Activated T-cell treated with anti-CD3 and anti-CD28 coated beads, Interleukin-2, amount 50 U/mL, for 24 hours (primary cell): ENCODE measurements around the gene MARCHF7.
"Not testable (repeated sequence)": the region's sequence is repeated elsewhere in the genome, so short reads cannot be mapped to it uniquely, and the experiment has no call there.

Experiments
- DNase-seq: peaks from one replicate; pipeline ENCODE4 v3.0.0-alpha.2; 2020
- H3K27ac Mint-ChIP-seq: 2 replicates; pipeline ENCODE4 v1.8.0; 2020; ENCODE audit warnings: mild to moderate bottlenecking, mixed read lengths
- H3K27me3 Mint-ChIP-seq: 2 replicates; pipeline ENCODE4 v1.8.0; 2020; ENCODE audit warnings: mixed read lengths
- H3K36me3 Mint-ChIP-seq: 2 replicates; pipeline ENCODE4 v1.8.0; 2020; ENCODE audit warnings: low read depth, mixed read lengths
- H3K4me1 Mint-ChIP-seq: 2 replicates; pipeline ENCODE4 v1.8.0; 2020; ENCODE audit warnings: low read depth, mixed read lengths
- H3K4me3 Mint-ChIP-seq: 2 replicates; pipeline ENCODE4 v1.8.0; 2020; ENCODE audit warnings: mild to moderate bottlenecking, moderate library complexity, mixed read lengths
- H3K9me3 Mint-ChIP-seq: 2 replicates; pipeline ENCODE4 v1.8.0; 2020; ENCODE audit warnings: mixed read lengths

MARCHF7 gene

DNA sequence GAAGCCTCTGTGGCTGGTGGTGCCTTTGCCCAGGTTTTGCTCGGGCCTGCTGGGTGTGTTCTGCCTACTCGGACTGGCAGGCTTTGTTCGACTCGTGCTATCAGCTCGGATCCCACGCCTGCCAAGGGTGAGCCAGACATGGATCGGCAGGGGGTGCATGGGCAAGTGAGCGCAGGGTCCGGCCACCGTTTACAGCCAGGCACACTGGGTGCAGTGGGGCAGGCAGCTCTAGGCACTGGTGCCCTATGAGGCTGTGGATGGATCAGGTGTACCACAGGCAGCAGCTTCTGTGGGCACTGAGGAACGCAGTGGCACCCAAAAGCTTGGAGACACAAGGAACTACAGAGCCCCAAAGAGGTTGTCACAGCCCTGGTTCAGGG is 25.6 kb downstream of the MARCHF7 start:
- H3K9me3 Mint-ChIP-seq = no peaks in the 10 kb centered on the region
- peaks cover 51% of the 10 kb centered on the region for H3K4me1 Mint-ChIP-seq
- peaks cover 96% of the 10 kb centered on the region for H3K36me3 Mint-ChIP-seq
- no peak for DNase-seq
- H3K4me3 Mint-ChIP-seq = no peak overlapping the region
- H3K27ac Mint-ChIP-seq = peak overlapping the region; percentile 55
- H3K27me3 Mint-ChIP-seq = no peaks in the 10 kb centered on the region

DNA sequence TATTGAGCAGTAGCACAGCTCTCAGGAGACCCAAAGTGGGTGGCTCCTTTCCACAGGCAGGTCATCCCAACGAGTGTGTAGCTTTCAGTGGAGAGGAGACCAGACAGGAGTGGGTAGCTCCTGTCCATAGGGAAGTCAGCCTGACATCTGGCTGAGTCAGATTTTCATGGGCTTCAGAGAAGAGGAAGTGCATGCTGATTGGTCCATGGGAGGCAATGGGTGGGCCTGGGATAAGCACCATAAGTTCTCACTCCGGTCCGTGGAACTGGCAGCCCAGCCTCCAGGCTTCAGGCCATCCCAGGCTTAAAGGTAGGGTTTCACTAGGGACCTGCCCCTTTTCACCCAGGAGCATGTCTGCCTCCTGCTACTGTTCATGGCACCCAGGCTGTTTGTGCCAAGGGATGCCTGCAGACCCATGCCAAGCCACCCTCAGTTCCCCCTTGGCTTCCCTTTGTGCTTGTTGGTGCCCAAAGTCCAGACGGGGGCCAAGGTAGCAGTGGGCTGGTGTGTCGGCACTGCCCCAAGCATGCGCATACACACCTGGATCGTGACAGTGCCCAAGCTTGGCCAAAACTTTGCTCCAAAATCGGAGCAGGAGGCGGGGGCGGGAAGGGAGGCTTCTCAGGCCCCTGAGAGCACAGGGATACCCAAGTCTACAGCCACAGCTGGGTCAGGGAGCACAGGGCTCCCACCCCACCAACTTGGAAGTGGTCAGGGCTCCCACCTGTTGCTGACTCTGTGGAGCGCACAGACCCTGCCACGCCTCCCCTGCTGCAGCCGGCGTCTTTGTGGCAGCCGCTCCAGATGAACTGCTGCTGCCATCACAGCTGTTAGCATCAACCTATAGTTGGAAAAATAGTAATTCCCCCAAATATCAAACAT is 26.4 kb downstream of the MARCHF7 start:
- Mint-ChIP-seq H3K4me3 (no peak overlapping the region), H3K9me3 (no peaks in the 10 kb centered on the region), H3K36me3 (peaks cover 97% of the 10 kb centered on the region), H3K4me1 (peaks cover 47% of the 10 kb centered on the region), H3K27ac (peak overlapping the region; percentile 55), H3K27me3 (no peaks in the 10 kb centered on the region)
- no peak for DNase-seq

DNA sequence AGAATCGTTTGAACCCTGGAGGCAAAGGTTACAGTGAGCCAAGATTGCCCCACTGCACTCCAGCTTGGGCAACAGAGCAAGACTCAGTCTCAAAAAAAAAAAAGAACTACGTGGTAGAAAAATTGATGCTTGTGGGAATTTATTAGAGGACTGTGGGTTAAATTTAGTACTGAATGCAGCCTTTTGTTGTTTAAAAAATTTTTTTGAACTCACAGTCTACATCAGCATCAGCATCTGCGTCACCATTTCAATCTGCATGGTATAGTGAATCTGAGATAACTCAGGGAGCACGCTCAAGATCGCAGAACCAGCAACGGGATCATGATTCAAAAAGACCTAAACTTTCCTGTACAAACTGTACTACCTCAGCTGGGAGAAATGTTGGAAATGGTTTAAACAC is 30.5 kb downstream of the MARCHF7 start:
- Mint-ChIP-seq H3K4me1 (peaks cover 28% of the 10 kb centered on the region), H3K36me3 (peaks cover 91% of the 10 kb centered on the region), H3K27ac (no peak overlapping the region), H3K27me3 (no peaks in the 10 kb centered on the region), H3K4me3 (no peak overlapping the region), H3K9me3 (no peaks in the 10 kb centered on the region)
- DNase-seq = no peak

DNA sequence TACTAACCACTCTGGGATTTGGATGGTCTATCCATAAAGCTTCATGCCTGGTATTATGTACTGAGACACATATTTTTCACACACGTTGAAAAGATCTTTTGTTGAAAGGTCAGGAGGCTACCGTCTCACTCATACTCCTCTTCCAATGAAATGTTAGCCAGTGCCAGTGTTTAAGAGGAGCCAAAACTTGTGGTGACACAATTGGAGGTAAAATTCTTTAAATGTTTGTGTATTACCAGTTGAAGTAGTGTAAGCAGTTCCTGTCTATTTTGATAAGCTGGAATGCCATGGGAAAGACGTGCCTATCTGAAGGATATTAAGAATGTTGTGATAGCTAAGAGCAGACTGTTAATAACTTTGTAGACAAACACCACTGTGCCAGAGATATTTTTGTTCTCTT is 32.1 kb downstream of the MARCHF7 start:
- Mint-ChIP-seq H3K9me3 (no peaks in the 10 kb centered on the region), H3K27me3 (no peaks in the 10 kb centered on the region), H3K4me3 (no peak overlapping the region), H3K4me1 (peaks cover 24% of the 10 kb centered on the region), H3K27ac (peak overlapping the region; percentile 12), H3K36me3 (peaks cover 88% of the 10 kb centered on the region)
- DNase-seq = no peak

DNA sequence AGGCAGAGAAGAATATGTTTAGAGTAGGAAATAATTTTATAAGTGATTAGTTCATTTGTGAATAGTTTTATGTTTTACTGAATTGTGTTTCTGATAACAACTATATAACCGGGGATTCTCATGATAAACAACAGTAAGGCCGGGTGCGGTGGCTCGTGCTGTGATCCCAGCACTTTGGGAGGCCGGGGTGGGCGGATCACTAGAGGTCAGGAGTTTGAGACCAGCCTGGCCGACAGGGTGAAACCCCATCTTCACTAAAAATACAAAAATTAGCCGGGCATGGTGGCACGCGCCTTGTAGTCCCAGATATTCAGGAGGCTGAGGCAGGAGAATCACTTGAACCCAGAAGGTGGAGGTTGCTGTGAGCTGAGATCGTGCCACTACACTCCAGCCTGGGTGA is 32.9 kb downstream of the MARCHF7 start:
- DNase-seq, H3K27ac Mint-ChIP-seq, H3K4me3 Mint-ChIP-seq, H3K27me3 Mint-ChIP-seq, H3K9me3 Mint-ChIP-seq: not testable (repeated sequence)
- Mint-ChIP-seq H3K4me1 (peaks cover 20% of the 10 kb centered on the region), H3K36me3 (peaks cover 87% of the 10 kb centered on the region)

DNA sequence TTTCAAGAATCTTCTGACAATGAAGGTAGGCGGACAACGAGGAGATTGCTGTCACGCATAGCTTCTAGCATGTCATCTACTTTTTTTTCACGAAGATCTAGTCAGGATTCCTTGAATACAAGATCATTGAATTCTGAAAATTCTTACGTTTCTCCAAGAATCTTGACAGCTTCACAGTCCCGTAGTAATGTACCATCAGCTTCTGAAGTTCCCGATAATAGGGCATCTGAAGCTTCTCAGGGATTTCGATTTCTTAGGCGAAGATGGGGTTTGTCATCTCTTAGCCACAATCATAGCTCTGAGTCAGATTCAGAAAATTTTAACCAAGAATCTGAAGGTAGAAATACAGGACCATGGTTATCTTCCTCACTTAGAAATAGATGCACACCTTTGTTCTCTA is 35.8 kb downstream of the MARCHF7 start:
- Mint-ChIP-seq H3K27me3 (no peaks in the 10 kb centered on the region), H3K4me1 (peaks cover 31% of the 10 kb centered on the region), H3K4me3 (no peak overlapping the region), H3K9me3 (no peaks in the 10 kb centered on the region), H3K36me3 (peaks cover 86% of the 10 kb centered on the region), H3K27ac (no peak overlapping the region)
- DNase-seq = no peak

DNA sequence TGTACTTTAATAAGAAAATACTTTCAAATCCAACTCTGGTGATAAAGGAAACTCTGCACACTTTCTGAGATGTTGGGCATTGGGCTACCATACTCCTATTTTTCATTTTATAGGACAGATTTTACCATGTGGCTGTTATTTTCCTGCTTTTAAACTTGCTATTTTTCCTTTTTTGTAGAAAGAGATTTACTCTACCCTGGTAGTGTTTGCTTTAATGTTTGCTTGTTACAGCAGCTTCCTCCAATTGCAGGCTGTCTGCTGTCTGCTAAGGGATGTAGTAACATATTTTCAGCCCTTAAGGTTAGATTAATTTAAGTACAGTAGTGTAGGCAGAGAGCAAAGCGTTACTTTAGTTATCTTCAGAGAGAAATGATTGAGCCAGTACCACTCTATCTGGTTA is 38.6 kb downstream of the MARCHF7 start:
- Mint-ChIP-seq H3K9me3 (no peaks in the 10 kb centered on the region), H3K36me3 (peaks cover 63% of the 10 kb centered on the region), H3K4me1 (peaks cover 27% of the 10 kb centered on the region), H3K4me3 (no peak overlapping the region), H3K27me3 (no peaks in the 10 kb centered on the region), H3K27ac (no peak overlapping the region)
- no peak for DNase-seq

DNA sequence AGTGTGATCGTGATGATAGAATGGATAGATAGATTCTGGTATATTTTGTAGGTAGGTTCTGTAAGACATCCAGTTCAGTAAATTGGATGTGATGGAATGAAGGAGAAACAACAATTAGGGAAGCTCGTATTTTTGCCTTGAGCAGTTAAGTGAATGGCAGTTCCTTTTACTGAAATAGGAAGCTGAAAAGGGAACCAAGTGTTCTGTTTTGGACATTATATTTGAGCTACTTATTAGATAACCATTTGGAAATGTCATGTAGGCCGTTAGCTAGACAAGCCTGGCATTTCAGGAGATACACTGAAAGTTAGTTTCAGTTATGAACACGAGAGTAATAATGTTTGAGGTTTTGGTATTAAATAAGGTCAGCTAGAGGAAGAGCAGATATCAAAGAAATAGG is 41.5 kb downstream of the MARCHF7 start:
- peaks cover 58% of the 10 kb centered on the region for H3K36me3 Mint-ChIP-seq
- H3K4me3 Mint-ChIP-seq = no peak overlapping the region
- H3K4me1 Mint-ChIP-seq = peaks cover 29% of the 10 kb centered on the region
- H3K27me3 Mint-ChIP-seq = no peaks in the 10 kb centered on the region
- no peaks in the 10 kb centered on the region for H3K9me3 Mint-ChIP-seq
- DNase-seq = no peak
- no peak overlapping the region for H3K27ac Mint-ChIP-seq

DNA sequence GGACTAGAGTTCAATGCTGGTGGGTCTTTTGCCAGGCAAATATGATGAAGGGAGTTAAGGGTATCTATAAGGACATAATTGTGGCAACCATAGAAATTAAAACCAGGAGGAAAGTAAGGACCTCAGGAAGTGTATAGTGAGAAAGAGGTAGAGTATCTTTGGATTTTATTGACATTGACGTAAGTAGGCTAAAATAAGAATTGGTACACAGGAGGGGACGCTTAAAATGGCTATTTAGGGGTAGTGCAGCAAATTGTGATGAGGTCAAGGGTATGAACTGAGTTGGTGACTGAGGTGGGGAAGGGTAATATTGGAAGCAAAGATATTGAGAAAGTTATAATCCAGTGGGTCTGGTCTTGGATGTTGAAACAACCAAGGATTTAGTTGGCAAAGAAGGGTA is 42.7 kb downstream of the MARCHF7 start:
- H3K4me1 Mint-ChIP-seq = peaks cover 26% of the 10 kb centered on the region
- H3K4me3 Mint-ChIP-seq = no peak overlapping the region
- peaks cover 61% of the 10 kb centered on the region for H3K36me3 Mint-ChIP-seq
- H3K27me3 Mint-ChIP-seq = no peaks in the 10 kb centered on the region
- no peaks in the 10 kb centered on the region for H3K9me3 Mint-ChIP-seq
- no peak overlapping the region for H3K27ac Mint-ChIP-seq
- DNase-seq = no peak

DNA sequence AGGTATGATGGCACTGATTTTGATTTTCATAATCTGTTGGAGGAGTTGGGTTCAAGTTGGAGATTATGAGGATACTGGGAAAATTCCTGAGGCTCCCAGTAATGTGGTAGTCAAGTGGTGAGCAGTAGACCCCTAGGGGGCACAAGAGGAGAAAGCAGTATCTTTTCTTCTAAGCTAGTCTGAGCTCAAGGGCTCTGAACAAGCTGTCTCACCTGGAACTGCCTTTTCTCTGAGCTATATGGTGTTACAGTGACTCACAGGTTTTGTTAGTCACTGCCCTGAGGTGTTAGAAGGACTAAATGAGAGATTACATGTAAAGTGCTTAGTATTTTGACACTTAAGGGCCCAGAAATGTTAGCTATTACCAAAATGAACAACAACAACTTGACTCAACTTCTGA is 43.5 kb downstream of the MARCHF7 start:
- peaks cover 26% of the 10 kb centered on the region for H3K4me1 Mint-ChIP-seq
- H3K27me3 Mint-ChIP-seq = no peaks in the 10 kb centered on the region
- H3K9me3 Mint-ChIP-seq = no peaks in the 10 kb centered on the region
- no peak overlapping the region for H3K27ac Mint-ChIP-seq
- H3K36me3 Mint-ChIP-seq = peaks cover 66% of the 10 kb centered on the region
- H3K4me3 Mint-ChIP-seq = no peak overlapping the region
- DNase-seq = no peak

DNA sequence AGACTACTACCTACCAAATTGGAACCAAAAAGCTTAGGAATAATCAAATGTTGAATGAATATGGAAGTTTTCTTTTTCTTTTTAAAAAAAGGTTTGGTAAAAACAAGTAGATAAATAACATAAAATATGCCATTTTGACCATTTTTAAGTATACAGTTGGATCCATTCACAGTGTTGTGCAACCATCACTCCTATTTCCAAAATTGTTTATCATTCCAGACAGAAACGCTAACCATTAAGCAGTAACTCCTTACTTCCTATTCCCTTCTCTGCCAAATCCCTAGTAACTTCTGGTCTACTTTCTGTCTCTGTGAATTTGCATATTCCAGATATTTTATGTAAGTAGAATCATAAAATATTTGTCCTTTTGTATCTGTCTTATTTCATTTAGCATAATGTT is 45.9 kb downstream of the MARCHF7 start:
- no peak for DNase-seq
- no peaks in the 10 kb centered on the region for H3K9me3 Mint-ChIP-seq
- peaks cover 62% of the 10 kb centered on the region for H3K36me3 Mint-ChIP-seq
- H3K4me1 Mint-ChIP-seq = peaks cover 16% of the 10 kb centered on the region
- no peaks in the 10 kb centered on the region for H3K27me3 Mint-ChIP-seq
- no peak overlapping the region for H3K4me3 Mint-ChIP-seq
- H3K27ac Mint-ChIP-seq = peak overlapping the region; percentile 58

DNA sequence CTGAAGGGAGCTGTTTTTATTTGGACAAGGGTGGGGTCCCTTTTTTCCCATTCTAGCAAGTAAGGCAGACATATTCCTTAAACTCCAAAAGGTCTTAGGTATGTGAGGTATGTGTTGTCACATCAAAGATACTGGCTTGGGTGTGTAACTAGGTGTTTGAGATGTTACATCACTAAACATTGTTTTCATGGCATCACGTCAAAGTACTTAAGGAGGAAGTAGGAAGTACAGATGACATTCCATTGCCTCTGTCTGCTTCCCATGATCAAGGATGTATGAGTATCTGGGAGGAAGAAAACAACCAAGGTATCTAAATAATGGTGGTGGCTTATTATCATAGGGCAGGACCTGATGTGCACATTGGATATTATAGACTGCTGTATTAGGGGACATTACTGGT is 46.4 kb downstream of the MARCHF7 start:
- Mint-ChIP-seq H3K27ac (no peak overlapping the region), H3K36me3 (peaks cover 67% of the 10 kb centered on the region), H3K9me3 (no peaks in the 10 kb centered on the region), H3K4me3 (no peak overlapping the region), H3K4me1 (peaks cover 18% of the 10 kb centered on the region), H3K27me3 (no peaks in the 10 kb centered on the region)
- no peak for DNase-seq

DNA sequence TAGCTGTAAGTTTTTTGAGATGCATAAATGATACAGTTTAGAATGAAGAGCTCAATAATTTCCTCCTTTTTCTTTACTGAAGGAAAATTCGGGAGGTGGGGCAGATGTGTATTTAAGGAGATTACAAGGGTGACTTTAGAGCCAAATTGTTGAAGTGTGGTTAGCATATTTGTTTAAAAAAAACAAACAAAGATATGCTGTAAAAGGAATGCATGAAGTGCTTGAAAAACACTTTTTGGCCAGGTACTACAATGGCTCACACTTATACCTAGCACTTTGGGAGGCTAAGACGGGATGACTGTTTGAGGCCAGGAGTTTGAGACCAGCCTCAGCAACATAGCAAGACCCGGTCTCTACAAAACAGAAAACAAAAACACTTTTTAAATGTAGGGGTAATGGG is 47.3 kb downstream of the MARCHF7 start:
- DNase-seq = no peak
- Mint-ChIP-seq H3K27me3 (no peaks in the 10 kb centered on the region), H3K36me3 (peaks cover 76% of the 10 kb centered on the region), H3K9me3 (no peaks in the 10 kb centered on the region), H3K4me1 (peaks cover 19% of the 10 kb centered on the region), H3K27ac (no peak overlapping the region), H3K4me3 (no peak overlapping the region)

DNA sequence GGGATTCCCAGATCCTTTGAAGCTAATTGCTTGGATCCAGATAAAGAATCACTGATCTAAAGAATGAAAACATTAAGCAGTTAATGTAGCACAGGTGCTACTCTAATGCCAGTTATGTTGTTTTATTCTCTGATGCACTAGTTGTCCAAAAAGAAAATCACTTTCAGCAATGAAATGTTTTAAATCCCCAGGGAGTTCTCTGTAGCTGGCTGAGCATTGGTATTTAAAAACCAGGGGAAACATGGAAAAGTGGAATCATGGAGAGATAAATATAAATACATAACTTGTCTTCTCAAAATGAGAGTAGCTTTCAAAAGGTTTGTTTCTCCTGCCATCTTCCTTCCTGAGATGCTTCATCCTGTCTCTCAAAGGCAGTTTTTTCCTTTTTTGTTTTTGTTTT is 48.0 kb downstream of the MARCHF7 start:
- Mint-ChIP-seq H3K4me3 (no peak overlapping the region), H3K9me3 (no peaks in the 10 kb centered on the region), H3K27ac (peak overlapping the region; percentile 4), H3K27me3 (no peaks in the 10 kb centered on the region), H3K4me1 (peaks cover 19% of the 10 kb centered on the region), H3K36me3 (peaks cover 83% of the 10 kb centered on the region)
- DNase-seq = no peak

DNA sequence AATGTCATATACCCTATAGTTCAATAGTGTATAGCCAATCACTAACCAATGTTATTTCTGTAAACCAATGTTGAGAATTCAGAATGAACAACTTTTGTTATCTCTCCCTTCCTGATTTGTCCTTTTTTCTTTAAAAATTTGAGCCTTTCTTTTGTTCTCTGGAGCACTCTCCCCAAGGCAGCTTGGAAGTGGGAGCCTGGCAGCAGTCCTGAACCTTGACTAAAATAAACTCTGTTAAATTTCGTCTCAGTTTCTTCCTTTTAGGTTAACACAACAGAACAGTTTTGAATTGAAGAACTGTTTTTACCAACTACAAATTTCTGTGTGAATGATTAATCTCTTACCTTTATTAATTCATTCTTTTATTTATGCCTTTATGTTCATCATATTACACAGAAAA is 49.8 kb downstream of the MARCHF7 start:
- Mint-ChIP-seq H3K4me1 (peaks cover 24% of the 10 kb centered on the region), H3K27ac (peak overlapping the region; percentile 73), H3K9me3 (no peaks in the 10 kb centered on the region), H3K36me3 (peaks cover 95% of the 10 kb centered on the region), H3K27me3 (no peaks in the 10 kb centered on the region), H3K4me3 (no peak overlapping the region)
- DNase-seq = no peak
